ENCODE results near the gene OTOS.

OTOS gene

DNA sequence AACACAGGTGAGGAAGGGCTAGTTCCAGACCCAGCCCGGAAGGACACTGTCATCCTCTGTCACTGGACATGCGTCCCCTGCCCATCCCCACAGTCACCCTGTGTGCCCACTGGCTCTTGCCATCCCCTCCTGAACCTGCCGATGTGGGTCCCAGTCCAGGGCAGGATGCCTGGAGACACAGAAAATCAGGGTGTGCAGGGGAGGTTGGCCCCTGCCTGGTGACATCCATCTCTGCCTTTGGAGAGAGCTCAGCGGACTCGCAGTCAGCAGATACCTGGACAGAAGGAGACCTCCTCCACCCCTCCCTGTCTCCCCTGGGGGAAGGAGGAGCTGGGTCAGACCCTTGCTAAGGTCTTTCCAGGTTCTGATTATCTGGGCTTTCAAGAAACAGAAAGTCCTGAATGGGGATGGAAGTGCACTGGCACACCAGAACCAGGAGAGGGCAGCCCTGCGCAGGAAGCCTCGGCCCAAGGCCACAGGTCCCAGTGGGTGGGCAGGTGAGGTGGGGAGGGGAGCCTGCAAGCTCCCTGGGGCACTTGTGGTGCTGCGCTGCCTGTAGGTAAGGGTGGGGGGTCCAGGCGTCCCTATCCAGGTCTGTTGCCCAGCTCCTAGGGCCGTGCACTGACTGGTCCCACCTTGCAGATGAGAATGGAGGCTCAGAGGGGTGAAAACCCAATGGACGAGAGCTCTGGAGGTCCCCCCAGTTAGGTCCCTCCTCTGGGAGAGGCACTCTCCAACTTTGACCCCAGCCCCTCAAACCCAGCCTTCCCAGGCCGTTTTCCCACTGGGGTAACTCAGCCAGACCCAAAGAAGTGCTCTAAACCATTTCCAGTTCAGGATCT lies 9.7 kb upstream of the OTOS start:
- DNase-seq = no peak

DNA sequence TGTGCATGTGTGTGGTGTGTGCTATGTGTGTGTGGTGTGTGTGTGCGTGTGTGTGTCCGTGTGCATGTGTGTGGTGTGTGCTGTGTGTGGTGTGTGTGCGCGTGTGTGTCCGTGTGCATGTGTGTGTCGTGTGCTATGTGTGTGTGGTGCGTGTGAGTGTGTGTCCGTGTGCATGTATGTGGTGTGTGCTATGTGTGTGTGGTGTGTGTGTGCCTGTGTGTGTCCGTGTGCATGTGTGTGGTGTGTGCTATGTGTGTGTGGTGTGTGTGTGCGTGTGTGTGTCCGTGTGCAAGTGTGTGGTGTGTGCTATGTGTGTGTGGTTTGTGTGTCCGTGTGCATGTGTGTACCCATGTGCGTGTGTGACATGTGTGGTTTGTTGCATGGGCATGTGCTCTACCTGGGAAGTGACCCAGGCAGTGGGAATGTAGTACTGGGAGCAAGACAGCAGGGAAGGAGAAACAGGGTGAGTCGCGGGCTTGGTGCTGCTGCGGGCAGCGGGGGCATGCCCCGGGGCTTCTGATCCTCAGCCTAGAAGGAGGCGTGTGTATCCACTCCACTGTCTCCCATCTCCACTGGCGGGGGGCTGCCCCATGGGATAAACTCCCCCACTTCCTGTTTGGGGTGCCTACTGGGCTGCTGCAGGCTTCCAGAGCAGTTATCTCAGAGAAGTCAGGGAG lies 7.6 kb upstream of the OTOS start:
- no peak for DNase-seq

DNA sequence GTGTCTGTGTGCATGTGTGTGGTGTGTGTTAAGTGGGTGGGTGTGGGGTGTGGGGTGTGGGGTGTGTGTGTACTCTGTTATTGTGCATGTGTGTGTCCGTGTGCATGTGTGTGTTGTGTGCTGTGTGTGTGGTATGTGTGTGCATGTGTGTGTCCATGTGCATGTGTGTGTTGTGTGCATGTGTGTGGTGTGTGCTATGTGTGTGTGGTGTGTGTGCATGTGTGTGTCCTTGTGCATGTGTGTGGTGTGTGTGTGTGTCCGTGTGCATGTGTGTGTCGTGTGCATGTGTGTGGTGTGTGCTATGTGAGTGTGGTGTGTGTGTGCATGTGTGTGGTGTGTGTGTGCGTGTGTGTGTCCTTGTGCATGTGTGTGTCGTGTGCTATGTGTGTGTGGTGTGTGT lies 6.9 kb upstream of the OTOS start:
- DNase-seq = no peak

DNA sequence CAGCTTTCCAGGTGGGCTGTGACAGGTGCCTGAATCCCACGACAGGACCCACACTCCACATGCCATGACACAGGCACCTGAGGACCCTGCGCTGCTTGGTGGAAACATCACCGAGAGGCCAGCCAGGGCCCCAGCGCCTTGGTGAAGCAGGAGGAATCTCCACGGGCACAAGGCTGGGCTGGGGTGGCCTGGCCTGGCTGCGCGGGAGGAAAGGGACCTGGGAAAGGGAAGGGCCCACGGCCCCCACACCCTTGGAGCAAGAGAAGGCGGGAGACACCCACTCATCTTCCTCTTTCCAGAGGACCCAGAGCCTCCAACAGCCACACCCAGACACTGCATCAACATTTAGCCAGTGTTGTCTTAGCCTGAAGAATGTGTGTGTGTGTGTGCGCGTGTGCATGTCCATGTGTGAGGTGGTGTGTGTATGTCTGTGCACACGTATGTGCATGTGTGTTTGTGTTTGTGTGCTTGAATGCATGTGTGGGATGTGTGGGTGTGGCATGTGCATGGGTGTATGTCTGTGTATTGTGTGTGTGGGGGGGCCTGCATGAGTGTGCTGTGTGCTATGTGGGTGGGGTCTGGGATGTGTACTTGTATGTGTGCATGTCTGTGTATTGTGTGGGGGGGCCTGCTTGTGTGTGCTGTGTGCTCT lies 6.3 kb upstream of the OTOS start:
- no peak for DNase-seq

- no peak for DNase-seq
Measured at GRCh38 chr2:240146141-240146561, 5.7 kb upstream of the OTOS start.

DNA sequence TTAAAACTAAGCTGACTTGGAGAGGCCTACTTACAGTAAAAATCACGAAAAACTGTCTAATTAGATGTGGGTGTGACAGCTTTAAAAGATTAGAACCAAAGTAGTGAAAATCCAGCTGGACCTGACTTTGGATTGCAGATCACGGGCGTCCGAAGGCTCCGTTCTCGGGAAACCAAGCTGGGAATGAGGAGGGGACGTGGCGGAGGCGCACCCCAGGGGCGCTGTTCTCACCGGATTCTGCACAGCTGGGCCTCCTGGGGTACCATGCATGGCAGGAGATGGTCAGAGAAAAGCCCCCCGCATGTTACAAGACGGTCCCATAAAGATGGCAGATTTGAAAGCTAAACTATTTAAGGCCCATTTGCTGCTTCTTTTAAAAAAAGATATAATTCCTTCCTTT lies 5.0 kb upstream of the OTOS start:
- no peak for DNase-seq

GRCh38 chr2:240144649-240145261 lies 4.3 kb upstream of the OTOS start:
- no peak for DNase-seq

- no peak for DNase-seq
Measured at GRCh38 chr2:240143801-240144648, 3.6 kb upstream of the OTOS start.

- no peak for DNase-seq
Measured at GRCh38 chr2:240143276-240143675, 2.8 kb upstream of the OTOS start.

DNA sequence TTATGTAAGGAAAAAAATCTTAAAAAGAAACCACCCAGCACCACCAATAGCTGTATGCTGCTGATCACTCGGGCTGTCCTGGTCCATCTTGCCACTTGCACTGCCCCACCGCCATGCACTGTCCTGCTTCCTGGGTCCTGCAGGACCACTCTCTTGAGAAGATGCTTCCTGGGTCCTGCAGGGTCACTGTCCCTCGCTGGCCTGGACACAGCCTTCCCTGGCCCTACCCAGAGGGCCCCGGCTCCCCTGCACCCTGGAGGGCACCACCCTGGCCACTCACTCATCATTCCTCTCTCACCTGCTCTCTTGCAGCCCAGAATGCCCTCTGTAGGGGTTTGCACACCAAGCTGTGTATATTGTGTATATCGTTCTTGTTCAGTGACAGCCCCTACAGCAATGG lies 2.4 kb upstream of the OTOS start:
- no peak for DNase-seq

DNA sequence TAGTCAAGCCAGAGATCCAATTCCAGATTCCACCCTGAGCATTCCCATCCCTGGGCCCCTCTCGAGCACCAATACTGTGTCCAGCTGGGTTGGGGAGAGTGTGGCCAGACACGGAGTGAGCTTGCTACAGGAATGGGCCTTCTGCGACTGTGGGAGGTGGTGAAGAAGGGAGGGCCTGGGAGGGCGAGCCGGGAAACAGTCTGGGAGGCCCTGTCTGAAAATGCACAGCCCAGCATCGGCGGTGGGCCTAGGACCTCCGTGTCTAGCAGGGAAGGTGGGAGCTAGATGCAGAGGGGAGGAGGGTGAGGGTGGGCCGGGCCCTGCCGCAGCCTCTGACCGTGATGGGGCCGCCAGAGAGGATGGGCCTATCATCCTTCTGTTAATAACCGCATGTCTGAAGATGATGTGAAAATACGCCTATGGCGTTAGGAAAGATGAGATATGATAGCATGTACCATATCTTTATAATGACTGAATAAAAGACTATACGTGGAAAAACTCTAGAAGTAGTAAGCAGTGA lies 1.9 kb upstream of the OTOS start:
- no peak for DNase-seq

DNA sequence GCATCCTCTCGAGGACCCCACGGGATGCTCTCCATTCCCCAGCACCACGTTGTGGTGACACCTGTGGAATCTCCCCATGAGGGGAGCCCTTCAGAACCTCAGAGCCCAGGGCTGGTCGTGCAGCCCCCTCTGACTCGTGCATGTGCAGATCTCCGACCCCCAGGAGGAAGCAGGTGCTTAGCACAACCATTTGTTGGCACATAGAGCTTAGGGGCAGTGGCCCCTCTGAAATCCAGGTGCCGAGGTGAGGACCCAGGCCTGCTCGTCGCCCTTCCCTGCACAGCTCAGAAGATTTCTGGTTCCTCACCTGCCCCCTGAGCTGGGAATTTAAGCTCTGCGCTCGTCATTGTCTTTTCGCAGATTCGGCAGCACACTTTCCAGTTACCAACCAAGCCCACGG lies 1.3 kb upstream of the OTOS start:
- no peak for DNase-seq

- DNase-seq = no peak
Measured at GRCh38 chr2:240140920-240141319, 462 bp upstream of the OTOS start.

GRCh38 chr2:240139666-240140393 lies 628 bp downstream of the OTOS start:
- DNase-seq = no peak

DNA sequence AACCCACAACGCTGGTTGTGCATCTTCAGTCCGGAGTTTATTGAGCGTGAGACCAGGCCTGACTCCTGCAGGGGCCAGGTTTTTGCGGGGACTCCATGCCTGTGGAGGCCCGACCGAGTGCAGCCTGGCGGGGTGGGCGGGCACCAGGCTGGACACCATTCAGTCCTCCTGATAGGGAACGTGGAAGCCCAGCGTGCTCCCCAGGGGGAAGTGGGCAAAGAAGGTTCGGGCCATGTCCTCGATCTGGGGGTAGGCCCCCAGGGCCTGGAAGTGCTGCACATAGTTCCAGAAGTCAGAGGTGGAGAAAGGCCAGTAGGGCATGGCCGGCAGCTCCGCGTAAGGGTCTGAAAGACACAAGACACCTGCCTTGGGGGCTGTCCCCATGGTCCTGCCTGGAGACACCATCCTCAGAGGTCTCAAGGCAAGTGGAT lies 1.4 kb downstream of the OTOS start:
- no peak for DNase-seq

- no peak for DNase-seq
Measured at GRCh38 chr2:240138254-240138984, 2.0 kb downstream of the OTOS start.

DNA sequence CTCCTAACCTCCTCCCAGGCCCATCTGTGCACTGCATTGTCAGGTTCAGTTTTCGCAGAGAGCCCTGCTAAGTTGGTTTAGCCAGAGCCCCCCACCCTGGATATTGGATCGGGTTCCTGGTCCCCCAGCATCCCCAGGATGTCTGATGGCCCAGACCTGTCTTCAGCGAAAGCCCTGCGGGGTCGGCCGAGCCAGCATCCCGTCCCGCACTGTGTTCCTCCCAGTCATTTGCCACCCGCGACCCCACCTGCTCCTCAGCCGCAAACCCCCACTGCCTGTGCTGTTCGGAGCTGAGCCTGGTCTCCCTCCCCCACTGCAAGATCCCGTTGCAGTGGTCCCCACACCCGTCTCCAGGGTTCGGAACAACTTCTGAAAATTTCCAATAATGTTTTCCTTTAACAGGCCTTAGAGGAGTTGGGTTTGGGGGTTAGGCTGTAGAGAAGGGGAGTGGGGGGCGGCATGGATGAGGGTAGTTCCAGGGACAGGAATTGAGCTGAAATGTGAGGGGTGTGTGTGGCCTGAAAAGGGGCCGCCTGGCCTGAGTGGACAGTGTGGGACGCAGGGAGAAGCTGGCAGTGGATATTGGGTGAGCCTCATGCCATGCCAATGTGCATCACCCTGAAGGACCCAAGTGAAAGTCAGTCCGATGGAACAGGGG lies 2.7 kb downstream of the OTOS start:
- no peak for DNase-seq

DNA sequence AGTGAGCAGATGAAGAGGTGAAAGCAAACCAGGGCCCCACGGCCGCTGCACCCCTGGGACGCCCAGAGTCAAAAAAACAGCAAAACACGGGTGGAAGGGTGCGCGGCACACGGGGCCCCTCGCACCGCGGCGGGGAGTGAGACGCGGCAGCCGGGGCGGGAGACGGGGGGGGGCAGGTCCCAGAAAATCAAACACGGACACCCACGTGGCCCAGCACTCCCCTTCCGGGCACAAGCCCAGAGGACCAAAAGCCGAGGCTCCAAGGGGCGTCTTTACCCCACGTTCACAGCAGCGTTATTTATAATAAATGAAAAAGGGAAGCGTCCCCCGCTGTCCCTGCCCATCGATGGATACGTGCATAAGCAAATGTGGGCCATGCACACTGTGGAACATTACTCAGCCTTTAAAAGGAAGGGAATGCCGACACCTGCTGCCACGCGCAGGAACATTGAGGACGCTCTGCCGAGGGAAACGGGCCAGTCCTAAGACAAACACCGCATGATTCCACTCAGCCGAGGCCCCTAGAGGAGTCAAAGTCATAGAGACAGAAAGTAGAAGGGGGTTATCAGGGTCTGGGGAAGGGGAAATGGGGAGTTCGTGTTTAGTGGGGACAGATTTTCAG lies 3.7 kb downstream of the OTOS start:
- DNase-seq = no peak

GRCh38 chr2:240136013-240136670 lies 4.3 kb downstream of the OTOS start, which contains the start of gene COPS9:
TSS of gene COPS9 (minus strand) at chr2:240136305. CDS start at chr2:240136284, 21 bp downstream.
- DNase-seq = no peak

All from NCI-H1436 treated with DMSO at 0.1 percent for 48 hours (cell line).